ENCODE data around the gene CEACAM4. TPM values are rescaled to one million over a fixed set of nuclear protein-coding genes. Genes with fewer than 3 reads are reported as not detected.

The CEACAM4 gene
- total and polyA plus RNA-seq, 12 donors: 0.23 to 0.66 (median 0.45) TPM; not detected in 4

DNA sequence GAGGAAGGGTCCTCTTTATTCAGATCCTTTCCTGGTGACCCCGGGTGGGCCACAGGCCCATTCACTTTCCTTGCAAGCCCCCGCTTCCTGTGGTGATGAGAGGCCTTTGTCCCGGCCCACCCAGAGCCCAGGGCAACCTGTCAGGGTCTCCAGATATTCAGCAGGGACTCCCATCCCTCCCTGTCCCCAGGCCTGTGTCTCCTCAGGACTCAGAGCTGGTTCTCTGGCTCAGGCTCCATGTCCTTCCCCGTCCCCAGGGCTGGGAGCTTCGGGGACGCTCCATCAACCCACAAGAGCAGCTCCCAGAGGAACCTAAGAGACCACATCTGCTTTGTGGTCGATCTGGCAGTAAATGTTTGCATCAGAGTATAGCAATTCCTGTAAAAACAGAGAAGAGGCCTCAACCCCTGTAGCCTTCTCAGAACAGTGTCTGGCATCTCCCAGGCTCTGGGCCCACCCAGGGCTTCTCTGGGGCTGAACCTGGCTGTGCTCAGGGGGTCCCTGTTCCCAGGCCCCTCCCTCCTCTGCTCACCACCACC, 7.8 kb downstream of the CEACAM4 start:
- Histone ChIP-seq H3K27ac (peak overlapping the region in 1 of 10 donors; percentile 47), H3K4me3 (no peak overlapping the region), H3K36me3 (no peaks in the 10 kb centered on the region), H3K9me3 (no peaks in the 10 kb centered on the region), H3K4me1 (peaks cover 0 to 53% (median 0%) of the 10 kb centered on the region in 9 donors), H3K27me3 (peaks cover 0 to 13% (median 0%) of the 10 kb centered on the region in 7 donors)
- DNase-seq (no peak), ATAC-seq (no peak)
- intact Hi-C loops (cut with DNase I): no loop called here
- 27 to 32% methylated on average over 7 of the region's 7 CpGs for whole genome bisulfite sequencing, 2 donors
- TF ChIP-seq, protein P1, sequence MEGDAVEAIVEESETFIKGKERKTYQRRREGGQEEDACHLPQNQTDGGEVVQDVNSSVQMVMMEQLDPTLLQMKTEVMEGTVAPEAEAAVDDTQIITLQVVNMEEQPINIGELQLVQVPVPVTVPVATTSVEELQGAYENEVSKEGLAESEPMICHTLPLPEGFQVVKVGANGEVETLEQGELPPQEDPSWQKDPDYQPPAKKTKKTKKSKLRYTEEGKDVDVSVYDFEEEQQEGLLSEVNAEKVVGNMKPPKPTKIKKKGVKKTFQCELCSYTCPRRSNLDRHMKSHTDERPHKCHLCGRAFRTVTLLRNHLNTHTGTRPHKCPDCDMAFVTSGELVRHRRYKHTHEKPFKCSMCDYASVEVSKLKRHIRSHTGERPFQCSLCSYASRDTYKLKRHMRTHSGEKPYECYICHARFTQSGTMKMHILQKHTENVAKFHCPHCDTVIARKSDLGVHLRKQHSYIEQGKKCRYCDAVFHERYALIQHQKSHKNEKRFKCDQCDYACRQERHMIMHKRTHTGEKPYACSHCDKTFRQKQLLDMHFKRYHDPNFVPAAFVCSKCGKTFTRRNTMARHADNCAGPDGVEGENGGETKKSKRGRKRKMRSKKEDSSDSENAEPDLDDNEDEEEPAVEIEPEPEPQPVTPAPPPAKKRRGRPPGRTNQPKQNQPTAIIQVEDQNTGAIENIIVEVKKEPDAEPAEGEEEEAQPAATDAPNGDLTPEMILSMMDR (IDR thresholded peaks at IDR 0.05): no peak

DNA sequence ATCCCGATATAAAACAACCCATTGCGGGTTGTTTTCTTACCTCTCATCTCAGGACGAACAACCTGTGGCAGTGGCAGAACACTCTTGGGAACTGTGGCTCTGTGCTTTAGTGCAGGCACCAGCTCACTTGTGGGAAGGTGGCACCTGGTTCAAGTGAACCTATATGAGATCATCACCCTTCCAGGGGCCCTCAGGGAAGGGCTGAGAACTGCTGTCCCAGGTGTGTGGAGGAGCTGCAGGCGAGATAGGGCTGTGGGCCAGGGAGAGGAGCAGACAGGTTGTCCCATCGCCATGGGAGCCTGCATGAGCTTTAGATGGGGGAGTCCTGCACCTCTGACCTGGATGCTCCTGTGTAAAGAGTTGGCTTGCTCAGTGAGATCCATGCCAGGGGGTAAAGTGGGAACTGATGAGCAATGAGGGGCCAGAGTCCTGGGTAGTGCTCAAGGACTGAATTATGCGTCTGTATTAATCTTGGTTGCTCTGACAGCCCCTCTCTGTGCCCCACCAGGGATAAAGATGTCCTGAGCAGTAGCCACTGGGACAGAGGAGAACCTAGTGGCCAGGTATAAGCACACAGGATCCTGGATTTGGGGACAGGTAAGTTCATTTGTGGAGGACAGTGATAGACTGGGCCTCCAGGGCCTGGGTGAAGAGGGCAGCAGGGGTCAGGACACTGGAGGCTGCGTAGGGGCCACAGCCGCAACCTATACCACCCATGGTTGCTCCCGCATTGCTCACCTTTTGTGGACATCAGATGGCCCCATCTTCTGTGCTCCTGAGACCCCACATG, 8.7 kb downstream of the CEACAM4 start:
- H3K4me1 ChIP-seq: peaks cover 0 to 53% (median 0%) of the 10 kb centered on the region in 9 donors
- DNase-seq (no peak), ATAC-seq (no peak)
- TF ChIP-seq, protein P1 (IDR thresholded peaks at IDR 0.05): no peak
- intact Hi-C loops (cut with DNase I): no loop called here
- no peaks in the 10 kb centered on the region for H3K9me3 ChIP-seq
- no peak overlapping the region for H3K4me3 ChIP-seq
- peaks cover 0 to 14% (median under 1%) of the 10 kb centered on the region in 7 donors for H3K27me3 ChIP-seq
- H3K27ac ChIP-seq: no peak overlapping the region
- H3K36me3 ChIP-seq: no peaks in the 10 kb centered on the region
- 77% methylated on average over 9 of the region's 9 CpGs for WGBS, 2 donors

DNA sequence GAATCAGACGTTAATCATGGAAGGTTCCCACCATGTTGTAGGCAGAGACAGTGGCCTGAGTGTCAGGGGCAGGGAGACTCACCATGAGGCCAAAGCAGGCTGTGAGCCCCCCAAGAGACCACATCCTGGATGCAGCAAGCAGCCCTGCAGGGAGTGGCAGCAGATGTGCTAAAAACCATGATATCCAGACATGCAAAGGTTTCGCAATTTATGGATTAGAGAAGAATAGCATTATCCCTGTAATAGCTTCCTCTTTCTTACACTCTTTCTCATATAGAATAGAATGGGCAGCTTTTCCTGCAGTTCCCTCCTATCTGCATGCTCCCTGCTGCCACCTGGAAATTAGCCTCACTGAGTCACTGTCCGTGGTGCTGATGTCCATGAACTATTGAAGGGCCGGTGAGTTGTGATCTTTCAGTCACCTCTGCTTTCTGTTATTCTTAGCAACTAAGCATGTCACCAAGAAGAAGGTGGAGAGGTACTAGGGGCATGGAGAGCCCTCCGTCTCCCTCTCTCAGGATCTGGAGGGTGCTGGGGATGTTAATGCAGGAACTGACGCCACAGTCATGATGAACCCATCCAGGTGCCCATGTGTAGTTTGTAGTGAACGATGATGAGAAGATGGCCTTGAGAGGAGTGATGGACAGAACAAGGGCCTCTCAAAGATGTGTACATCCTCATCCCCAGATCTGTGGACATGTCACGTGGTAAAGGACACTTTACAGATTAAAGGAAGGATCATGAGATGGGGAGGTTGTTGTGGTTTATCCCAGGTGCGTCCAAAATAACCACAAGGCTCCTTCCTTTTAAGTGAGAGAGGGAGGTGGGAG, 9.9 kb downstream of the CEACAM4 start:
- 39% methylated on average over 9 of the region's 9 CpGs for WGBS, 2 donors
- Histone ChIP-seq H3K27me3 (peaks cover 0 to 20% (median 11%) of the 10 kb centered on the region in 7 donors), H3K4me3 (no peak overlapping the region), H3K27ac (no peak overlapping the region), H3K36me3 (no peaks in the 10 kb centered on the region), H3K9me3 (no peaks in the 10 kb centered on the region), H3K4me1 (peaks cover 0 to 43% (median 0%) of the 10 kb centered on the region in 9 donors)
- no peak for ATAC-seq
- DNase-seq: no peak
- TF ChIP-seq, protein P1 (IDR thresholded peaks at IDR 0.05): no peak
- intact Hi-C loops (cut with DNase I): no loop called here

DNA sequence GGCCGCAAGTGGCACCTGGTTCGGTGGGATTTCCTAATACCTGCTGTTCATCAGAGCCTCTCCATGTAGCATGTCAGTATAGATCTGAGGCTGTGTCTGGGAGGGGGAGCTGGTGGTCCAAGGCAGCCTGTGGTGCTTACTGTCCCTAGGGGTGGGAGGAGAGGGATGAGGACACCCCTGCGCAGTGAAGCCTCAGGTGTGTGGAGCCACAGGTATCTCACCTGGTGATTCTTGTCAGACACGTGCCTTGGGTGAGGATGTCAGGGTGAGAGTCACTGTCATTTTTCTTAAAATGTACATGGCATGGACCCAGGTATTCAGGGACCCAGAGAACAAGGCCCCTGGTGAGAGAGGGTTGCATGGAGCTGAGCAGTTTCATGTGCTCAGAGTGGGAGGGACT, 11.7 kb downstream of the CEACAM4 start:
- WGBS, 2 donors: 72 to 80% methylated on average over 4 of the region's 4 CpGs
- DNase-seq: no peak
- H3K4me3 ChIP-seq: no peak overlapping the region
- H3K36me3 ChIP-seq: no peaks in the 10 kb centered on the region
- TF ChIP-seq, protein P1 (IDR thresholded peaks at IDR 0.05): no peak
- H3K9me3 ChIP-seq: peaks cover 0 to 2% (median 0%) of the 10 kb centered on the region in 11 donors
- H3K27me3 ChIP-seq: peaks cover 0 to 15% (median 9%) of the 10 kb centered on the region in 7 donors
- H3K4me1 ChIP-seq: peaks cover 0 to 31% (median 0%) of the 10 kb centered on the region in 9 donors
- ATAC-seq: no peak
- no peak overlapping the region for H3K27ac ChIP-seq
- intact Hi-C loops (cut with DNase I): no loop called here
